GM23338 (cell line): ENCODE measurements around the gene WBP11. TPM values are rescaled to one million over a fixed set of nuclear protein-coding genes. Genes with fewer than 3 reads are reported as not detected.

ENCODE experiments used
- ATAC-seq: fragments of 200-7000 bp; cut with Tn5 transposase; 3 replicates; pipeline ENCODE4 v1.9.1; 2020
- DNase-seq: peaks from one replicate; pipeline ENCODE4 v3.0.0-alpha.2; 2015; ENCODE audit warnings: low spot score
- H2AFZ ChIP-seq: fragments of 200-600 bp; sonication (generic); 2 replicates; pipeline ENCODE4 v1.8.0; 2016; ENCODE audit warnings: antibody characterized with exemption, mild to moderate bottlenecking, moderate library complexity
- H3F3A ChIP-seq: fragments of 200-600 bp; sonication (generic); replicated peaks from 2 replicates; pipeline ENCODE4 v1.8.0; 2017; ENCODE audit warnings: antibody characterized with exemption, mixed run types, low read depth
- H3K27ac ChIP-seq: fragments of 200-600 bp; sonication (generic); 2 replicates; pipeline ENCODE4 v1.6.1; 2016; ENCODE audit warnings: low read depth
- H3K27me3 ChIP-seq: fragments of 200-600 bp; sonication (generic); 2 replicates; pipeline ENCODE4 v1.8.0; 2016; ENCODE audit warnings: mild to moderate bottlenecking, mixed run types, moderate library complexity; ENCODE audit not compliant: insufficient read depth
- H3K36me3 ChIP-seq: fragments of 200-600 bp; sonication (generic); 2 replicates; pipeline ENCODE4 v1.8.0; 2016; ENCODE audit warnings: mild to moderate bottlenecking; ENCODE audit not compliant: insufficient read depth
- H3K4me1 ChIP-seq: fragments of 200-600 bp; sonication (generic); 2 replicates; pipeline ENCODE4 v1.8.0; 2016; ENCODE audit warnings: mild to moderate bottlenecking, moderate library complexity; ENCODE audit not compliant: insufficient read depth
- H3K4me2 ChIP-seq: fragments of 200-600 bp; sonication (generic); 2 replicates; pipeline ENCODE4 v1.7.1; 2017; ENCODE audit warnings: mixed run types
- H3K4me3 ChIP-seq: fragments of 200-600 bp; sonication (generic); 2 replicates; pipeline ENCODE4 v1.6.1; 2016; ENCODE audit warnings: mixed run types
- H3K79me2 ChIP-seq: fragments of 200-600 bp; sonication (generic); replicated peaks from 2 replicates; pipeline ENCODE4 v1.8.0; 2017; ENCODE audit warnings: mild to moderate bottlenecking; ENCODE audit not compliant: insufficient read depth
- H3K9me2 ChIP-seq: fragments of 200-600 bp; sonication (generic); 2 replicates; pipeline ENCODE4 v1.8.0; 2017; ENCODE audit not compliant: insufficient read depth
- H4K20me1 ChIP-seq: fragments of 200-600 bp; sonication (generic); replicated peaks from 2 replicates; pipeline ENCODE4 v1.8.0; 2017; ENCODE audit warnings: mild to moderate bottlenecking; ENCODE audit not compliant: insufficient read depth
- H3K27ac Mint-ChIP-seq: 2 replicates; pipeline ENCODE4 v1.8.0; 2020; ENCODE audit warnings: inconsistent platforms, mild to moderate bottlenecking, moderate library complexity, mixed read lengths
- H3K27me3 Mint-ChIP-seq: 3 replicates; pipeline ENCODE4 v1.8.0; 2022; ENCODE audit warnings: low read depth, mild to moderate bottlenecking, moderate library complexity, mixed read lengths, inconsistent platforms; ENCODE audit not compliant: insufficient read depth, poor library complexity
- H3K36me3 Mint-ChIP-seq: 3 replicates; pipeline ENCODE4 v1.8.0; 2021; ENCODE audit warnings: low read depth, mild to moderate bottlenecking, inconsistent platforms, moderate library complexity, mixed read lengths
- H3K4me1 Mint-ChIP-seq: 3 replicates; pipeline ENCODE4 v1.8.0; 2020; ENCODE audit warnings: mild to moderate bottlenecking, inconsistent platforms, mixed read lengths
- H3K4me3 Mint-ChIP-seq: 3 replicates; pipeline ENCODE4 v1.8.0; 2021; ENCODE audit warnings: moderate library complexity, mild to moderate bottlenecking, inconsistent platforms, mixed read lengths
- H3K9me3 Mint-ChIP-seq: 3 replicates; pipeline ENCODE4 v1.8.0; 2020; ENCODE audit warnings: moderate library complexity, mild to moderate bottlenecking, inconsistent platforms, mixed read lengths
- CREB1 ChIP-seq: fragments of 250-450 bp; sonication (Bioruptor Pico); IDR thresholded peaks from 2 replicates; pipeline ENCODE4 v1.5.0; 2020; ENCODE audit warnings: low read depth, mild to moderate bottlenecking, moderate library complexity
- EZH2 ChIP-seq: fragments of 200-600 bp; sonication (generic); IDR thresholded peaks from one replicate; pipeline ENCODE4 v1.8.0; 2017; ENCODE audit warnings: antibody characterized with exemption, mild to moderate bottlenecking, low read depth; ENCODE audit not compliant: unreplicated experiment
- JUNB ChIP-seq: IDR thresholded peaks from one replicate; pipeline ENCODE4 v1.6.1; 2016; ENCODE audit warnings: antibody characterized with exemption; ENCODE audit not compliant: unreplicated experiment
- POLR2AphosphoS5 ChIP-seq: IDR thresholded peaks from 2 replicates; pipeline ENCODE4 v1.6.1; 2016; ENCODE audit warnings: antibody characterized with exemption, low read depth
- STAT1 ChIP-seq: IDR thresholded peaks from one replicate; pipeline ENCODE4 v1.6.1; 2016; ENCODE audit warnings: antibody characterized with exemption; ENCODE audit not compliant: unreplicated experiment
- polyA plus RNA-seq: library from polyadenylated mRNA; unstranded; fragments of >200 nt; fragmentation: Nextera tagmentation; extraction: Ambion mirVana; gene quantifications from 2 replicates; pipeline ENCODE4 v1.2.1, GENCODE V29; 2016
- total RNA-seq: library from RNA; depleted of rRNA; stranded (reverse); fragments of >200 nt; shearing (Covaris generic); gene quantifications from 2 replicates; pipeline ENCODE4 v1.2.3, GENCODE V29; 2014
- TF ChIP-seq, protein P1 (sequence below): fragments of 250-450 bp; sonication (Bioruptor Pico); IDR thresholded peaks from 2 replicates; pipeline ENCODE4 v1.5.0; 2020; ENCODE audit warnings: mild to moderate bottlenecking, moderate library complexity
- TF ChIP-seq, protein P2 (sequence below): IDR thresholded peaks from 2 replicates; pipeline ENCODE4 v1.6.1; 2016; ENCODE audit warnings: antibody characterized with exemption
- TF ChIP-seq, protein P3 (sequence below), 2 experiments: fragments of 200-600 bp in 1 of 2; sonication (generic) in 1 of 2; conservative IDR thresholded peaks; 2 replicates each; pipeline versions ENCODE4 v1.5.1 to v1.6.1; 2016 to 2017; ENCODE audit warnings: antibody characterized with exemption in 2 of 2, low read depth in 2 of 2, mild to moderate bottlenecking in 2 of 2, moderate library complexity in 1 of 2

WBP11 gene
- total and polyA plus RNA-seq, 2 experiments from 2014 or later = 57.1 to 148 TPM

DNA sequence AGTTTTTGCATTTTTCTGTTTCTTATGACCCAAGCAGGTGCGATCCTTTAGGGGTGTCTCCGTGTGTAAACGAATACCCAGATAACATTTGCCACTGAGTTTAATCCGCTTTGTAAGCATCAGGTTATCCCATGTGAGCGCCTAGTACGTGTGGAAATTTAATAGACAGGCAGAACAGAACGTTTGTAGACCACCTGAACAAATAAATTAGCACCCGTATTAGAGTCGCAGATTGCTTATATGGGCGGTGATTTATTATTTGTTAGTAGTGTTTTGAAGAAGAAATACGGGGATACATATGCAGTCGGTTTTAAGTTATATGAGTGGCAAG lies 517 bp upstream of the WBP11 start (continued):
- TF ChIP-seq, protein P1, sequence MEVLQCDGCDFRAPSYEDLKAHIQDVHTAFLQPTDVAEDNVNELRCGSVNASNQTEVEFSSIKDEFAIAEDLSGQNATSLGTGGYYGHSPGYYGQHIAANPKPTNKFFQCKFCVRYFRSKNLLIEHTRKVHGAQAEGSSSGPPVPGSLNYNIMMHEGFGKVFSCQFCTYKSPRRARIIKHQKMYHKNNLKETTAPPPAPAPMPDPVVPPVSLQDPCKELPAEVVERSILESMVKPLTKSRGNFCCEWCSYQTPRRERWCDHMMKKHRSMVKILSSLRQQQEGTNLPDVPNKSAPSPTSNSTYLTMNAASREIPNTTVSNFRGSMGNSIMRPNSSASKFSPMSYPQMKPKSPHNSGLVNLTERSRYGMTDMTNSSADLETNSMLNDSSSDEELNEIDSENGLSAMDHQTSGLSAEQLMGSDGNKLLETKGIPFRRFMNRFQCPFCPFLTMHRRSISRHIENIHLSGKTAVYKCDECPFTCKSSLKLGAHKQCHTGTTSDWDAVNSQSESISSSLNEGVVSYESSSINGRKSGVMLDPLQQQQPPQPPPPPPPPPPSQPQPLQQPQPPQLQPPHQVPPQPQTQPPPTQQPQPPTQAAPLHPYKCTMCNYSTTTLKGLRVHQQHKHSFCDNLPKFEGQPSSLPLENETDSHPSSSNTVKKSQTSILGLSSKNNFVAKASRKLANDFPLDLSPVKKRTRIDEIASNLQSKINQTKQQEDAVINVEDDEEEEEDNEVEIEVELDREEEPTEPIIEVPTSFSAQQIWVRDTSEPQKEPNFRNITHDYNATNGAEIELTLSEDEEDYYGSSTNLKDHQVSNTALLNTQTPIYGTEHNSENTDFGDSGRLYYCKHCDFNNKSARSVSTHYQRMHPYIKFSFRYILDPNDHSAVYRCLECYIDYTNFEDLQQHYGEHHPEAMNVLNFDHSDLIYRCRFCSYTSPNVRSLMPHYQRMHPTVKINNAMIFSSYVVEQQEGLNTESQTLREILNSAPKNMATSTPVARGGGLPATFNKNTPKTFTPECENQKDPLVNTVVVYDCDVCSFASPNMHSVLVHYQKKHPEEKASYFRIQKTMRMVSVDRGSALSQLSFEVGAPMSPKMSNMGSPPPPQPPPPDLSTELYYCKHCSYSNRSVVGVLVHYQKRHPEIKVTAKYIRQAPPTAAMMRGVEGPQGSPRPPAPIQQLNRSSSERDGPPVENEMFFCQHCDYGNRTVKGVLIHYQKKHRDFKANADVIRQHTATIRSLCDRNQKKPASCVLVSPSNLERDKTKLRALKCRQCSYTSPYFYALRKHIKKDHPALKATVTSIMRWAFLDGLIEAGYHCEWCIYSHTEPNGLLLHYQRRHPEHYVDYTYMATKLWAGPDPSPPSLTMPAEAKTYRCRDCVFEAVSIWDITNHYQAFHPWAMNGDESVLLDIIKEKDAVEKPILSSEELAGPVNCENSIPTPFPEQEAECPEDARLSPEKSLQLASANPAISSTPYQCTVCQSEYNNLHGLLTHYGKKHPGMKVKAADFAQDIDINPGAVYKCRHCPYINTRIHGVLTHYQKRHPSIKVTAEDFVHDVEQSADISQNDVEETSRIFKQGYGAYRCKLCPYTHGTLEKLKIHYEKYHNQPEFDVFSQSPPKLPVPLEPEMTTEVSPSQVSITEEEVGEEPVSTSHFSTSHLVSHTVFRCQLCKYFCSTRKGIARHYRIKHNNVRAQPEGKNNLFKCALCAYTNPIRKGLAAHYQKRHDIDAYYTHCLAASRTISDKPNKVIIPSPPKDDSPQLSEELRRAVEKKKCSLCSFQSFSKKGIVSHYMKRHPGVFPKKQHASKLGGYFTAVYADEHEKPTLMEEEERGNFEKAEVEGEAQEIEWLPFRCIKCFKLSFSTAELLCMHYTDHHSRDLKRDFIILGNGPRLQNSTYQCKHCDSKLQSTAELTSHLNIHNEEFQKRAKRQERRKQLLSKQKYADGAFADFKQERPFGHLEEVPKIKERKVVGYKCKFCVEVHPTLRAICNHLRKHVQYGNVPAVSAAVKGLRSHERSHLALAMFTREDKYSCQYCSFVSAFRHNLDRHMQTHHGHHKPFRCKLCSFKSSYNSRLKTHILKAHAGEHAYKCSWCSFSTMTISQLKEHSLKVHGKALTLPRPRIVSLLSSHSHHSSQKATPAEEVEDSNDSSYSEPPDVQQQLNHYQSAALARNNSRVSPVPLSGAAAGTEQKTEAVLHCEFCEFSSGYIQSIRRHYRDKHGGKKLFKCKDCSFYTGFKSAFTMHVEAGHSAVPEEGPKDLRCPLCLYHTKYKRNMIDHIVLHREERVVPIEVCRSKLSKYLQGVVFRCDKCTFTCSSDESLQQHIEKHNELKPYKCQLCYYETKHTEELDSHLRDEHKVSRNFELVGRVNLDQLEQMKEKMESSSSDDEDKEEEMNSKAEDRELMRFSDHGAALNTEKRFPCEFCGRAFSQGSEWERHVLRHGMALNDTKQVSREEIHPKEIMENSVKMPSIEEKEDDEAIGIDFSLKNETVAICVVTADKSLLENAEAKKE (CRISPR knock-in tag) = no peak

DNA sequence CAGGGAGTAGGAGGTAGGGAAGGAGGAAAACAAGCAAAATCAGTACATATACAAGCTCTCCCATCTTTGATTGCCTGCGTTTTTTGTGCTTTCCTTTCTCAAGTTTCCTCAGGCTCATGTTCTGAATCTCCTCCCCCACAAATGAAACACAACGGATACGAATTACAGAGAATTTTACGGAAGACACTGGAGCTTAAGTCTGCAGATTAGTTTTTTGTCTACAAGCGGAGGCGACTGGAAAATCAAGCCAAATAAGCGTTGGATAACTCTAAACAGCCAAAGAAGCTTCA lies 612 bp downstream of the WBP11 start:
- no peaks in the 10 kb centered on the region for H3K9me3 Mint-ChIP-seq
- Histone ChIP-seq H3F3A (no peaks in the 10 kb centered on the region), H3K4me3 (peak overlapping the region; percentile 78), H4K20me1 (0 out of 2 replicates have a peak, but pooled peaks cover 15% of the 10 kb centered on the region), H3K4me2 (peak overlapping the region; percentile 86), H3K27ac (0 out of 2 replicates have a peak overlapping the region, but pooled peaks have one; percentile 1), H3K79me2 (peaks cover 53% of the 10 kb centered on the region), H3K9me2 (no peaks in the 10 kb centered on the region), H3K4me1 (peaks cover 10% of the 10 kb centered on the region; the same call in 1 of the 2 replicates), H2AFZ (no peak overlapping the region), H3K27me3 (no peaks in the 10 kb centered on the region), H3K36me3 (peaks cover 17% of the 10 kb centered on the region; the same call in 1 of the 2 replicates)
- no peak overlapping the region for H3K27ac Mint-ChIP-seq
- H3K27me3 Mint-ChIP-seq = no peaks in the 10 kb centered on the region
- H3K4me1 Mint-ChIP-seq = peaks cover 7% of the 10 kb centered on the region; the same call in 1 of the 3 replicates
- no peak for DNase-seq
- ATAC-seq = no peak
- peaks cover 19% of the 10 kb centered on the region for H3K36me3 Mint-ChIP-seq
- H3K4me3 Mint-ChIP-seq = no peak overlapping the region
- no peak for TF ChIP-seq STAT1
- TF ChIP-seq JUNB = no peak
- no peak for TF ChIP-seq EZH2
- no peak for TF ChIP-seq CREB1 (CRISPR knock-in tag)
- TF ChIP-seq POLR2AphosphoS5 = no peak
- TF ChIP-seq, protein P2, sequence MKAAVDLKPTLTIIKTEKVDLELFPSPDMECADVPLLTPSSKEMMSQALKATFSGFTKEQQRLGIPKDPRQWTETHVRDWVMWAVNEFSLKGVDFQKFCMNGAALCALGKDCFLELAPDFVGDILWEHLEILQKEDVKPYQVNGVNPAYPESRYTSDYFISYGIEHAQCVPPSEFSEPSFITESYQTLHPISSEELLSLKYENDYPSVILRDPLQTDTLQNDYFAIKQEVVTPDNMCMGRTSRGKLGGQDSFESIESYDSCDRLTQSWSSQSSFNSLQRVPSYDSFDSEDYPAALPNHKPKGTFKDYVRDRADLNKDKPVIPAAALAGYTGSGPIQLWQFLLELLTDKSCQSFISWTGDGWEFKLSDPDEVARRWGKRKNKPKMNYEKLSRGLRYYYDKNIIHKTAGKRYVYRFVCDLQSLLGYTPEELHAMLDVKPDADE = no peak
- TF ChIP-seq, protein P3, sequence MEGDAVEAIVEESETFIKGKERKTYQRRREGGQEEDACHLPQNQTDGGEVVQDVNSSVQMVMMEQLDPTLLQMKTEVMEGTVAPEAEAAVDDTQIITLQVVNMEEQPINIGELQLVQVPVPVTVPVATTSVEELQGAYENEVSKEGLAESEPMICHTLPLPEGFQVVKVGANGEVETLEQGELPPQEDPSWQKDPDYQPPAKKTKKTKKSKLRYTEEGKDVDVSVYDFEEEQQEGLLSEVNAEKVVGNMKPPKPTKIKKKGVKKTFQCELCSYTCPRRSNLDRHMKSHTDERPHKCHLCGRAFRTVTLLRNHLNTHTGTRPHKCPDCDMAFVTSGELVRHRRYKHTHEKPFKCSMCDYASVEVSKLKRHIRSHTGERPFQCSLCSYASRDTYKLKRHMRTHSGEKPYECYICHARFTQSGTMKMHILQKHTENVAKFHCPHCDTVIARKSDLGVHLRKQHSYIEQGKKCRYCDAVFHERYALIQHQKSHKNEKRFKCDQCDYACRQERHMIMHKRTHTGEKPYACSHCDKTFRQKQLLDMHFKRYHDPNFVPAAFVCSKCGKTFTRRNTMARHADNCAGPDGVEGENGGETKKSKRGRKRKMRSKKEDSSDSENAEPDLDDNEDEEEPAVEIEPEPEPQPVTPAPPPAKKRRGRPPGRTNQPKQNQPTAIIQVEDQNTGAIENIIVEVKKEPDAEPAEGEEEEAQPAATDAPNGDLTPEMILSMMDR (conservative IDR thresholded peaks at IDR 0.05; ENCODE audit: low read depth in 2 of 2) = no peak
